GM12872 (cell line): Measurements from ENCODE around the gene PSMC3IP.

ENCODE experiments used
- TF ChIP-seq, protein P1 (sequence below): IDR thresholded peaks from 3 replicates; pipeline ENCODE4 v1.5.1; 2011; ENCODE audit warnings: low read depth, mild to moderate bottlenecking, low read length, moderate library complexity; ENCODE audit not compliant: insufficient read depth

Gene PSMC3IP

GRCh38 chr17:42536048-42536371 is 41.5 kb downstream of the PSMC3IP start, which contains the start of gene NAGLU:
Gene NAGLU, plus strand, starts transcription at chr17:42536241. Its CDS starts 32 bp downstream, at chr17:42536273.
- TF ChIP-seq, protein P1, sequence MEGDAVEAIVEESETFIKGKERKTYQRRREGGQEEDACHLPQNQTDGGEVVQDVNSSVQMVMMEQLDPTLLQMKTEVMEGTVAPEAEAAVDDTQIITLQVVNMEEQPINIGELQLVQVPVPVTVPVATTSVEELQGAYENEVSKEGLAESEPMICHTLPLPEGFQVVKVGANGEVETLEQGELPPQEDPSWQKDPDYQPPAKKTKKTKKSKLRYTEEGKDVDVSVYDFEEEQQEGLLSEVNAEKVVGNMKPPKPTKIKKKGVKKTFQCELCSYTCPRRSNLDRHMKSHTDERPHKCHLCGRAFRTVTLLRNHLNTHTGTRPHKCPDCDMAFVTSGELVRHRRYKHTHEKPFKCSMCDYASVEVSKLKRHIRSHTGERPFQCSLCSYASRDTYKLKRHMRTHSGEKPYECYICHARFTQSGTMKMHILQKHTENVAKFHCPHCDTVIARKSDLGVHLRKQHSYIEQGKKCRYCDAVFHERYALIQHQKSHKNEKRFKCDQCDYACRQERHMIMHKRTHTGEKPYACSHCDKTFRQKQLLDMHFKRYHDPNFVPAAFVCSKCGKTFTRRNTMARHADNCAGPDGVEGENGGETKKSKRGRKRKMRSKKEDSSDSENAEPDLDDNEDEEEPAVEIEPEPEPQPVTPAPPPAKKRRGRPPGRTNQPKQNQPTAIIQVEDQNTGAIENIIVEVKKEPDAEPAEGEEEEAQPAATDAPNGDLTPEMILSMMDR: no peak

DNA sequence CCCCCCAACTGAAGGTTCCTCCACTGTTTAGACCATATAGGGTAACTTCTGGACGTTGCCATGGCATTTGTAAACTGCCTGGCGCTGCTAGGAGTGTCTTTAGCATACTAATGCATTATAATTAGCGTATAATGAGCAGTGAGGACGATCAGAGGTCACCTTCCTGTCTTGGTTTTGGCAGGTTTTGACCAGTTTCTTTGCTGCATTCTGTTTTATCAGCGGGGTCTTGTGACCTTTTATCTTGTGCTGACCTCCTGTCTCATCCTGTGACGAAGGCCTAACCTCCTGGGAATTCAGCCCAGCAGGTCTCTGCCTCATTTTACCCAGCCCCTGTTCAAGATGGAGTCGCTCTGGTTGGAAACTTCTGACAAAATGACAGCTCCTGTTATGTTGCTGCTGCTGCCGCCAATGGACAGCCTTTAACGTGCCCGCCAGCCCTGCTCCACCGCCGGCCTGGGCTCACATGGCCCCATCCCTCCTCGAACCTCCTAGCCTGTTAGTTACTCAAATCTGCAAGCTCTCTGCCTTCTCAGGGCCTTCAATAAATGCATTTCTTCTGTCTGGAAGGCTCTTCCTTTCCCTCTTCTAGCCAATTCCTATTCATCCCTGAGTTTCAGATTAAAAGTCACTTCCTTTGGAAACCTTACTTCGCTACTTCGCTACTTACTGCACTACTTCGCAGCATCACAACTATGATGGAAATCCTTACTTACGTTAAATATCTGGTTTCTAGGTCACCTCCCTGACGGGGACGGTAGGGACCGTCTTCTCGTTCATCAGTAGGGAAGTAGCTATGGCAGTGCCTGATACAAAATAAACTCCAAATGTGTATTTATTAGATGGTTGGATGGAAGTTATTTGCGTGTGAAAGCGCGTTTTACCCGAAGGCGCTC is 42.1 kb downstream of the PSMC3IP start:
- TF ChIP-seq, protein P1: no peak

- TF ChIP-seq, protein P1: peak; percentile 53; the same call in 1 of the 3 replicates
These were observed 45.8 kb downstream of the PSMC3IP start for GRCh38 chr17:42531455-42532354.

DNA sequence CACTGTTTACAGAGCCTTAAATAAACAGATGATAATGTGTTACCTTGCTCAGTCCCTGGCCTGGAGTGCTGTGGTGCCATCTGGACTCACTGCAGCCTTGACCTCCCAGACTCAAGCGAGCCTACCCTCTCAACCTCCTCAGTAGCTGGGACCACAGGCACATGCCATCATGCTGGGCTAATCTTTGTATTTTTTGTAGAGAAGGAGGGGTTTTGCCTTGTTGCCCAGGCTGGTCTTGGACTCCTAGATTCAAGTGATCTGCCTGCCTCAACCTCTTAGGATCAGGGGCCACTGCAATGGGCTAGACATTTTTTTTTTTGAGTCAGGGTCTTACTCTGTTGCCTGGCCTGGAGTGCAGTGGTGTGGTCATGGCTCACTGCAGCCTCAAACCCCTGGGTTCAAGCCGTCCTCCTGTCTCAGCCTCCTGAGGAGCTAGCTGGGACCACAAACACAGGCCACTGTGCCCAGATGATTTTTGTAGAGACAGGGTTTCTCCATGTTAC is 46.5 kb downstream of the PSMC3IP start:
- TF ChIP-seq, protein P1: no peak

DNA sequence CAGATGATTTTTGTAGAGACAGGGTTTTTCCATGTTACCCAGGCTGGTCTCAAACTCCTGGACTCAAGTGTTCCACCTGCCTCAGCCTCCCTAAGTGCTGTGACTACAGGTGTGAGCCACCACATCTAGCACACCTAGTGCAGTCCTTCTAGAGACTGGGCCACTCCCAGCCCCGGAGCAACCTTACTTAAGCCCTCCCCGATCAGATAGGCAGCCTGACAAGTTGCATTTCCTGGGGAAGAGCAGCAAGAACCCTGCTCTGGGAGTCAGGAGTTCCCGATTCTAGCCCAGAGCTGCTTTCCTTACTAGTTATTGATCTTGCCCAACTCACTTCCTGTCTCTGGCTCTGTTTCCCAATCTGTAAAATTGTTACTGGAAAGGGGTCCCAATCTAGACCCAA is 48.5 kb downstream of the PSMC3IP start:
- TF ChIP-seq, protein P1: no peak

- TF ChIP-seq, protein P1: no peak
These were observed 49.6 kb downstream of the PSMC3IP start for GRCh38 chr17:42527932-42528331.

DNA sequence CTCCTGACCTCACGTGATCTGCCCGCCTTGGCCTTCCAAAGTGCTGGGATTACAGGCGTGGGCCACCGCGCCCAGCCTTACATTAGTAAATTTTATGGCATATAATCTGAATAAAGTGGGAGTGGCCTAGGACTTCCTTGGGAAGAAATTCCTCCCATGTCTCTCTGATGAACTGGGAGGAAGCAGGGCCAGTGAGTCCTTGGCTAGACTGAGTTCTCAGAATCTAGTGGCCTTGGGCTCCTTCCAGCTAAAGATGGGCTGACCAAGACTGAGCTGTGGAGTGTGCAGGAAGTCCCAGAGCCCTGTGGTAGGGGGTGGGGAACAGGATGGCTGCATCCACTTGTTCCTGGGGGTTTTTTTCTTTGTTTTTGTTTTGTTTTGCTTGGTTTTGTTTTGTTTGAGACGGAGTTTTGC is 51.5 kb downstream of the PSMC3IP start:
- TF ChIP-seq, protein P1: no peak
